HG03097 (cell line): ENCODE measurements around the gene CDC45.
A peak's percentile ranks its signal among the peaks of the same experiment; 100 is the strongest.
"Not testable (repeated sequence)": the region's sequence is repeated elsewhere in the genome, so short reads cannot be mapped to it uniquely, and the experiment has no call there.

Source experiments
- ATAC-seq: cut with Tn5 transposase; IDR thresholded peaks from one replicate; pipeline ENCODE4 v1.9.1; 2021; ENCODE audit not compliant: unreplicated experiment, low FRiP score

CDC45 gene, protein sequence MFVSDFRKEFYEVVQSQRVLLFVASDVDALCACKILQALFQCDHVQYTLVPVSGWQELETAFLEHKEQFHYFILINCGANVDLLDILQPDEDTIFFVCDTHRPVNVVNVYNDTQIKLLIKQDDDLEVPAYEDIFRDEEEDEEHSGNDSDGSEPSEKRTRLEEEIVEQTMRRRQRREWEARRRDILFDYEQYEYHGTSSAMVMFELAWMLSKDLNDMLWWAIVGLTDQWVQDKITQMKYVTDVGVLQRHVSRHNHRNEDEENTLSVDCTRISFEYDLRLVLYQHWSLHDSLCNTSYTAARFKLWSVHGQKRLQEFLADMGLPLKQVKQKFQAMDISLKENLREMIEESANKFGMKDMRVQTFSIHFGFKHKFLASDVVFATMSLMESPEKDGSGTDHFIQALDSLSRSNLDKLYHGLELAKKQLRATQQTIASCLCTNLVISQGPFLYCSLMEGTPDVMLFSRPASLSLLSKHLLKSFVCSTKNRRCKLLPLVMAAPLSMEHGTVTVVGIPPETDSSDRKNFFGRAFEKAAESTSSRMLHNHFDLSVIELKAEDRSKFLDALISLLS

DNA sequence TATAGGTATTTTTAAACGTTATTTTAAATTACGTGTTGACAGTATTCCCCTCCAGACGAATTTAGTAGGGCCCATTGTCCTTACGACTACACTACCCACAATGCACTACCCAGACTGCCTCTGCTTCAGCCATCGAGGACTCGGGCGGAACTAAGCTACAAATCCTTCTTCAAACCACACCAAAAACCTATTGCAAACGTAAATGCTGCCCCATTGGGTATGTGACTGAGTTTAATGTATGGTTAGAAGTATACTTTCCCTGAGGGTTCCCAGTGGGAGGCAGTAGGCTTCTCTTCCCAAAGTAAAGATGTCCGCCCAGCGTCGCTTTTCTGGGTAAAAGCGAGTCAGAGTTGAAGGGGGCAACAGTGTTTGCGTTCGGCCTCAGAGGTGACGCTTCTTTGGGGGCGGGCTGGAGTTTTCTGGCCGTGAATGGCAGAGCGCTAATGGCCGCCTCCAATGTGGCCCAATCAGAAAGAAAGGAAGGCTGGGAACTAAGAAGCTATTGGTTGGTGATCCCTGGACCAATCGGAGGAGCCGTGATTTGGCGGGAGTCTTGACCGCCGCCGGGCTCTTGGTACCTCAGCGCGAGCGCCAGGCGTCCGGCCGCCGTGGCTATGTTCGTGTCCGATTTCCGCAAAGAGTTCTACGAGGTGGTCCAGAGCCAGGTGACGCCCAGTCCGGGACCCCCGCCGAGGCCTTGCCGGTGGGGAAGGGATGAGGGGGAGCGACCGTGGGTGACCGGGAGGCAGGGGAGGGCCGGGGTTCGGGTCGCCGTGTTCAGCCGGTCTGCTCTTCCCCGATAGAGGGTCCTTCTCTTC lies at the start of gene CDC45:
TSS of gene CDC45 (plus strand) at position 566 of the 818 bp plus-strand sequence. CDS start at position 615, 49 bp downstream.
- ATAC-seq, result peak; percentile 81

DNA sequence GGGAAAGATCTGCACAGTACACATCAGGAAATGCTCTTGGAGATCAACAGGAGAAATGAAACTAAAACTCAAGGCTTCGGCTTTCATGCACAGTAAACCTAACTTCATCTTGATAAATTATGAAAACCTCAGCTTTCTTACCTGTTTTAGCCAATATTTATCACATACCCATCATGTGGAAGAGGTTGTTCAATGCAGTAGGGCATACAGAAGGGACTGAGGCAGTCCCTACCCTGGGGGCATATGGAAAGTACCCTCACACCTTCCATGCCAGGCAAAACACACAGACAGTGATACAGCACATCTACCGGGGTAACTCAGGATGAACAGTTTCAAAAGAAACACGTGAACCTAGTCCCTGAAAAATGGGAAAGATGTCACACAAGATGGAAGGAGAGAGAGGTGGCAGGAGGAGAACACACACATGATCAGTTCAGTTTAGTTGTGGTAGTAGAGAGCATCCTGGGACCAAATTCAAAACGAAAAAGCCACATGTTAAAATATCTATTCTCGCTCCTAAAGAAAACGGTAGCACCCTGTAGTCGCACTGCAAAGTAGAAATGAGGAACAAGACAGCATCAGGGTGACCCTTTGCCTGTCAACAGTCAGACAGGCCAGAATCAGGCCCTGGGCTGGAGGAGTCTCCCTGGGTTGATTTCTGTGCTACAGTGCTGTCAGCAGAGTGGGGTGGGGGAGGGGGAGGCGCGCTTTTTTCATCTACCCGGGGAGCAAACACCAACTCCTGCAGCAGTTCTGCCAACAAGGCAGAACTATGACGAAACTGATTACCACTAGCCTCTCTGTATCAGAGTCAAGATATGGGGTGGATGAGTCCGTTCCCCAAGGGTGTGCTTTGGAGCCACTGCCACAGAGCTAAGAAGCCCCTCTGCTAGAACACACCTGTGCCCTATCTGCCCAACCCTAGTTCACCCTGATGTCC lies 49.5 kb upstream of the CDC45 start:
- ATAC-seq, result no peak

DNA sequence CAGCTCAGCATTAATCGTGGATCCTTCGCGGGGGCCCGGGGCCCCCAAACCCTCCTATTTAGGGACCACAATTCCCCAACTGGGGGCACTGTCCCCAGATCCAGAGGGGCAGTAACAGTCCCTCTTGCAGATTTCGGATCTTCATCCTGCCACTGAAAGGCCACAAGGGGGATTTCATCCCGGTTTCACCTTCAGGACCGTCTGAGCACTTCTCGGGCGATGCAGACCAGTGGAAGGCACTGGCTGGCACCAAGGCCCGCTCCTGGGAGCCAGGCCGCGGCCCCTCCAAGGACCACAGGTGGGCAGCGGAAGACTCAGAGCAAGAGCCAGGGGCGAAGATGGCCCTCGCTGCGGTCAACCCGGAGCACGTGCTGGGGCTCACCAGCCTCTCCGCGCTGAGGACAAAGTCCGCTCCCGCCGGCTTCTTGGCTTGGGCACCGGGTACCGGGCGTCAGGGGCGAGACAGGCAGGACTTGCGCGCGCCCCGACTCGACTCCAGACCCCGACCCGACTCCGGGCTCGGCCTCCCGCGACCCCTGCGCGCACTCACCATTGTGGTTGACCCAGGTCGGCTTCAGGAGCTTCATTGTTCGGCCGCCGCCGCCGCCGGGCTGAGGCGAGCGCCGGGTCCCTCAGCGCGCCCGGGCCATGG lies 48.7 kb upstream of the CDC45 start:
- ATAC-seq, result peak; percentile 5

DNA sequence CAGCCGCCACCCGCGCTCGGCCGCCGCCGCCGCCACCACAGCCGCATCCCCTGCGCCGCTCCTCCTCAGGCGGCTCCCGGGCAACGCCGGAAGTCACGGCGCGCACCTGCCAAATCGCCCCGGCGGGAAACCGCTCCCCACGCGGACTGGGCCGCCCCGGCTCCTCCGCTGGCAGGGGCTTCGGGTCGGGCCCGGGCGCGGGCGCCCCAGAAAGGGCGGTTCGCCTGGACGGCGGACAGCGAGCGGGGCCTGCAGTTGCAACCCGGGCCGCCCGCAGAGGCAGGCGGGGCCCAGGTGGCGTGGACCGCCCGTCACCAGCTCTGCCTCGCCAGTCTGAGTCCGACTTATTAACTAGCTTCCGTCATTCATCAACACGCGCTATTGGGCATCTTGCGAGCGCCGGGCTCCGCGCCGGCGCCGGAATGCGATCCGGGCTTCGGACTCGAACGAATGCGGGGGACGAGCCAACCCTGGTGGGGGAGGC lies 48.0 kb upstream of the CDC45 start, which contains the start of gene HIRA:
TSS of gene HIRA (minus strand) at position 85 of the 484 bp plus-strand sequence. CDS start 257 bp downstream, outside the sequence.
- ATAC-seq, result peak; percentile 38

DNA sequence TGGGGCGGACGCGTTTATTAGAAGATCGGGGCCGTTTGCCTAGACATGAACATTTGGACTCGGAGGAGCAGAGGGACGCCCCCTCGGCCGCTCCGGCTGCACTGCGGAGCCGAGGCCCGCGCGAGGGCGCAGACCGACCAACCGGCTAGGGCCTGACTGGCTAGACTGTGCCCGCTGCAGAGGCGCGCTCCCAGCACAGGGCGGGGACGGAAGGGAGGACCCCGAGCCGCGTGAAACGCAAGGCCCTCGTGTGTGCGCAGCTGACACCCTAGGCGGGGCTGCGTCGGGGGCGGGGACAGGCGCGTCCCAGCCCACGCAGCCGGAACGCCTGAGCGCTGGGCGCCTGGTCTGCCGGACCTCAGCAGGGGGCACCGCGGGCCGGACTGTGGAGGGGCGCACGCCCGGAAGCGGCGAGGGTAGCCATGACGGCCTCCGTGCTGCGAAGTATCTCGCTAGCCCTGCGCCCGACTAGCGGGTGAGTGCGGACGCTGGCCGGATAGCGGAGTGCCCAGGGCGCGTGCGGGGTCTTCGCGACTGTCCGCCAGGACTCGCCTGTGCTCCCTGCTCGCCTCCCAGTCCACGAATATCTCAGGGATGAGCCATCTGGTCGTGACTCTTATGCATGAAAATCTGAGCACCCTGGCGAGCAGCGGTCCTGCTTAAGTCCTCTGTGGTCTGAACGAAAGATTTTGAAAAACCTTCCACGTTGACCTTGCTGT lies 47.4 kb upstream of the CDC45 start, which contains the start of gene MRPL40:
TSS of gene MRPL40 (plus strand) at position 413 of the 719 bp plus-strand sequence. CDS start at position 423, 10 bp downstream.
- ATAC-seq, result peak; percentile 66

DNA sequence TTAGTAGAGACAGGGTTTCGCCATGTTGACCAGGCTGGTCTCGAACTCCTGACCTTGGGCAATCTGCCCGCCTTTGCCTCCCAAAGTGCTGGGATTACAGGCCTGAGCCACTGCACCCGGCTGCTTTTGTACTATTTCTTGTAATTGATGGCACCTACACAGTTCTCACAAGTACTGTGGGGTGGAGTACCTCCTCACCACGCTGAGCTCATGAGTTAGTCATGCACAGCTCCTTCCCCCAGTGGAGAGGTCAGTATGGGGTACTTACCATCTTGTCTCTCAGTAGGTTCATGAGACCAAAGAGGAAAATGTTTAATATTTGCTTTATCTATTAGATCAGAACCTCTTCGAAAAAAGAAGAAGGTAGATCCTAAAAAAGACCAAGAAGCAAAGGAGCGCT lies 45.3 kb upstream of the CDC45 start:
- ATAC-seq, result no peak

DNA sequence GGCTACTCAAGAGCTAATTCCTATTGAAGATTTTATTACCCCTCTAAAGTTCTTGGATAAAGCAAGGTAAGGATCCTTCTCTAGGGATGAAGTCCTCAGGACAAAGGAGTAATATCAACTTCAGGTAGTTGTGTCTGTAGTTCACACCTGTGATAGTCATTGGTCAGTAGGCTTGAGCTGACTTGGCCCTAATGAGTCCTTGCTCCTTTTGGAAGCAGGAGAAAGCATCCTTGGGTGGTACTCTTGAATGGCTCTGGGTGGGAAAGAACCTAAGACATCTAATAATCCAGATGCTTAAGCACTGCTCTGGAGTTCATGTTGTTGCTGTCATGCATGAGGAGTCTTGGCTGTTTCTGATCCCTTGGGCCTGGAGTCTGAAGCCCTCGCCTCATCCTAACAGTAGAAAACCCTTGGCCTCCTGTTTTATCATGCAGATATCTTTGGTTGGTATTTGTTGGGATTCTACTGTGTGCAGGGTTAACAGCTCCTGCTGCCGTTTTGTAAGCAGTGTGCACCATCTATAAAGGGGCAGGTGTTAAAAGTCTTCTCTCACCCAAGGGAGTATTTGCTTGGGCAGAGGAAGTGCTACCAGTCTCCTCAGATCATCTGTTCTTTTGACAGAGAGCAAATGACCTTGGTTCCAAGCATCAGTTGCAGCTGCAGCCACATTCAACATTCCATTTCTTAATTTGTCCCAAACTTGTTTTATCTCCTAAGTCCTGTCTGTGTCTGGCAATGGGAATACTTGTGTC lies 44.7 kb upstream of the CDC45 start:
- ATAC-seq, result no peak

DNA sequence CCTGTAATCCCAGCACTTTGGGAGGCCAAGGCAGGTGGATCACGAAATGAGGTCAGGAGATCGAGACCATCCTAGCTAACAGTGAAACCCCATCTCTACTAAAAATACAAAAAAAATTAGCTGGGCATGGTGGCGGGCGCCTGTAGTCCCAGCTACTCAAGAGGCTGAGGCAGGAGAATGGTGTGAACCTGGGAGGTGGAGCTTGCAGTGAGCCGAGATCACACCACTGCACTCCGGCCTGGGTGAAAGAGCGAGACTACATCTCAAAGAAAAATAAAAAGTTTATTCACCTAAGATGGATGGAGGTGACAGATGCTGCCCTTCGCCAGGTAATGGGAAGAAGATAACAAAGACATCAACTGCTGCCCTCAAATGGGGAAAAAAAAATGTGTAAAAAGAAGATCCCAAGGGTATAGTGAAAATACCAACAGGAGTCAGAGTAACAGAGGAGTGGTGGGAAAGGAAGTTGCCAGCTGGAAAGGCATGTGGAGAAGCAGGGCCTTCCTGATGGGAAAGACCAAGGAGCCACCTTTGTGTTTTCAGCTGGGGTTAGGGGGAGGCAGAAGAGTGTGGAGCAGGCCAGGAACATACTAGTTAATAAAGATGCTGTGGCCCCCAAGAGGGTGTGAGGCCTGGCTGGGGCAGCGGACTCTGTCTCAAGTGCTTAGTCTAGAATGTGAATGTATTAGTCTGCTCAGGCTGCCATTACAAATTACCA lies 43.1 kb upstream of the CDC45 start:
- not testable (repeated sequence) for ATAC-seq

DNA sequence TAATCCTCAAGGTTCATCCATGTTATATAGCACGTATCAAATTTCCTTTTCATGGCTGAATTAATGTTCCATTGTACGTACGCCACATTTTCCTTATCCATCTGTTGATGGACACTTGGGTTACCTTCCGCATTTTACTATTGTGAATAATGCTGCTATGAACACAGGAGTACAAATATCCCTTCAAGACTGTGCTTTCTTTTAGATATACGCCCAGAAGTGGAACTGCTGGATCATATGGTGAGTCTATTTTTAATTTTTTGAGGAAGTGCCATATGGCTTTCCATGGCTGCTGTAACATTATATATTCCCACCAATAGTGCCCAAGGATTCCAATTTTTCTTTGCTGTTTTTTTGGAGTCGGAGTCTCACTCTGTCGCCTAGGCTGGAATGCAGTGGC lies 41.4 kb upstream of the CDC45 start:
- ATAC-seq, result no peak

DNA sequence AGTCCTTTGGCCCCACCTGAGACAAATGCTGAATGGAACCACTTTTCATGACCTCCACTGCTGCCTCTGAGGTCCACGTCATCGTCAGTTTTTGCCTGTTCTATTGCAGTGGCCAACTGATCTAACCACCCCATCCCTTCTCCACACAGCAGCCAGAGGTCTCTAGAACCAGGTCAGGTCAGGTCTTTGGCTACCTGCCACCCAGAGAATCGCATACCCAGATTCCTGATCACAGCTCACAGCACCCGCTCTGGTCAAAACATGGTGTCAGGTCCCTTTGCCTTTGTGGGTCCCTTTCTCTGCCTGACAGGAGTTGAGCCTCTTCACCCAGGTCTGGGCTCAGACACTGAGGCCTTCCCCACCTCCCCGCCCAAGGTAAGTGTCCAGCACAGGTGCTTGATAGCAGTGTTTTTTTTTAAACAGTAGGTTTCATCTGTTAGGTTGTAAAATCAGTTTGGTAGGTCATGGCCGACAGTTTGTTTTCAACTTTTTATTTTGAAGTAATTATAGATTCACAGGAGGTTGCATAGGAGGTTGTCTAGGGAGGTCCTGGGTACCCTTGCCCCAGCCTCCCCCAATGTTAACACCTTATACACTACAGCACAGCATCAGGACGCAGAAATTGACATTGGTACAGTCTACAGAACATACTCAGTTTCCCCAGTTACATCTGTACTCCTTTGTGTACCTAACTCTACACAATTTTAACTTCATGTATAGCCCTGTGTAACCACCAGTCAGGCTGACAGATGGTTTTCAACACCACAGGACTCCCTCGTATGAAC lies 39.1 kb upstream of the CDC45 start:
- ATAC-seq, result no peak

DNA sequence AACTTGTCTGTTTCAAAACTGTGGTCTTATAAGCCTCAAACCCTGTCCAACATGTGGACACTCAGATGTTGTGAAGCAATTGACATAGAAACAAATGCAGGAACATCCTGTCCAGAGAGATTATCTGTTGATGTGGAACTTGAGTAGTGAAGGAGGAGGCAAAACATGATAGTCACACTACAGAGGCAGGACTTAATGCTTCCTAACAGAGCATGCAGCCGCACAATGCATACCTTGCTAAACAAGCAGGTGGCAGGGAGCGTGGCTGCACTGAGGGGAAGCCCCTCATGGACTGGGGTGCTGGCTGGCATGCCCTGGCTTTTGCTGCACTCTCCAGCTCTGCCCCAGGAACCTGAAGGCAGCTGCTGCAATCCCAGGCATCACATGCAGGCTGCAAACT lies 37.6 kb upstream of the CDC45 start:
- no peak for ATAC-seq

DNA sequence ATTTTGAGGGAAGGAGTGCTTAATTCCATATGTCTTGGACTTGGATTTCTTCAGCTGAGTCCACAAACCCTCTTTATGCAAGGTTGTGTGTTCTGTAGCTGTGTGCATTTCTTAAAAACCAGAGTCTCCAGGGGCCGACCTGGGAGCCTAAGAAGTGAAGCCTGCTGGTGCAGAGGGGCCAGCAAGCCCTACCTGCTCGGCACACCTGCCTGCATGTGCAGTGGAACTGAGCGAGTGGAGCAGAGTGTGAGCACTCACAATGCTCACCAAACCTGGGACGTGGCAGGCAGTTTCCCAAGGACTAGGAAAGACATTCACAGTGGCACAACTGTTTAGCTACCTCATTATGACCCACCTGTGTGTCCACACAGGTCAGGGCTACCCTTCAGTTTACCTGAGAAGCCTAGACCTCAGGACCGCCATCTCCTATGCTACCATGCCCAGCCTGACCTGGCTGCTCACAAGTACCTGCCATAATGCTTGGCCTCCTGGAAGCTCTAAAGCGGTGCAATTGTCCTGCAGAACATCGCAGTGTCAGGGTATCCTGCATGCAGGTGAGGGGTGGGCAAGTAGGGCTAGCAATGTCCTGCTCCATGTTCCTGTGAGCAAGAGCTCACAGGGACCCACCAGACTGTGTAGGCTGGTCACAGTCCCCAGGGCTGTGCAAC lies 36.0 kb upstream of the CDC45 start:
- no peak for ATAC-seq

DNA sequence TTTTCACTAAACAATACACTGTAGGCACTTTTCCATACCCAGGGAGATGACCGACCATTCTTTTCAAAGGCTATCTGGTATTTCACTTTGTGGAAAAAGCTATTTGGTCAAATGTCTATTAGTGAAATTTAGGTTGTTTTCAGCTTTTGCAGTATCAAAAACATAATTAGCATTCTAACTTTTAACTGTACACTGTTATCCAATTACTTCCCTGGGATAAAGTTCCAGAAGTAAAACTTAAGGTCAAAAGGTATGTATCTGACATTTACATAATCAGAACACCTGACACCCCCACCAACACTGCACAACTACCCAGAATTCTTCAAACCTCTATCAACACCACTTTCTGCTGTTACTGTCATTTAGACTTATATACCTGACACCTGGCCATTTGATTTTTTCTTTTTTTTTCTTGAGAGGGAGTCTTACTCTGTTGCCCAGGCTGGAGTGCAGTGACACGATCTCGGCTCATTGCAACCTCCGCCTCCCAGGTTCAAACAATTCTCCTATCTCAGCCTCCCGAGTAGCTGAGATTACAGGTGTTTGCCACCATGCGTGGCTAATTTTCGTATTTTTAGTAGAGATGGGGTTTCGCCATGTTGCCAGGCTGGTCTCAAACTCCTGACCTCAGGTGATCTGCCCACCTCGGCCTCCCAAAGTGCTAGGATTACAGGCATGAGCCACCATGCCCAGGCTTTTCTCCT lies 34.3 kb upstream of the CDC45 start:
- ATAC-seq, result not testable (repeated sequence)

DNA sequence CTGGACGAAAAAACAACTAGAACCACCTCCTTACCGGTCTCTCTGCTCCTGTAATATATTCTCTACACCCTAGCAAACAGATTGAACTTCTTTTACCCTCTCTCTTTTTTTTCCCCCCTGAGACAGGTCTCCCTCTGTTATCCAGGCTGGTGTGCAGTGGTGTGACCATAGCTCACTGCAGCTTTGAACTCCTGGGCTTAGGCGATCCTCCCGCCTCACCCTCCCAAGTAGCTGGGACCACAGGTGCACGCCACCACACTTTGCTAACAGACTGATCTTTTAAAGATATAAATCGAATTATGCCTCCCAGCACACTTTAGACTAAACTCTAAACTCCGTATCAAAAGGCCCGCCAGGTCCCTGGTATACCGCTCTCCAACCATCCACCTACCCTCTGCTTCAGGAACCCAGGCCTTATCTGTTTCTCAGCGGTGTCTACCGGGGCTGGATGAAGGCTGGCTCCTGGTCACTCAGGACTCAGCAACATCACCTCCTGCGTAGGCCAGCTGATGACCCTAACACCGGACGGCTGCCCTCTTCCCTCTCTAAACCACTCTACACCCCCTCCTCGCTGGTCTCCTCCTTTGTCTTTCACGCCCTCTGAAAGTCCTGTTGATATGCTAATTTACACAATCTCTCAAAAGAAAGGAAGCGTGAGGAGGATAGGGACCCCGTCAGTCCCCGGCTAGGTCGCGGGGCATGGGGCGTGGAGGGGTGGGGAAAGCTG lies 33.0 kb upstream of the CDC45 start:
- no peak for ATAC-seq
